ENCODE measurements around the gene FAM131B.

The FAM131B gene

GRCh38 chr7:143356414-143357050, 6.0 kb downstream of the FAM131B start:
- no peak for DNase-seq

- DNase-seq = no peak
These were observed 6.8 kb downstream of the FAM131B start for GRCh38 chr7:143355450-143356385.

GRCh38 chr7:143354965-143355364, 7.5 kb downstream of the FAM131B start:
- no peak for DNase-seq

- DNase-seq = no peak
These were observed 8.1 kb downstream of the FAM131B start for GRCh38 chr7:143354376-143354775.

GRCh38 chr7:143352531-143353002, 9.9 kb downstream of the FAM131B start:
- no peak for DNase-seq

- no peak for DNase-seq
These were observed 10.9 kb downstream of the FAM131B start for GRCh38 chr7:143351574-143351973.

- no peak for DNase-seq
These were observed 11.5 kb downstream of the FAM131B start for GRCh38 chr7:143351060-143351459.

- no peak for DNase-seq
These were observed 14.6 kb downstream of the FAM131B start for GRCh38 chr7:143347950-143348349.

GRCh38 chr7:143346018-143346417, 16.5 kb downstream of the FAM131B start:
- DNase-seq = no peak

- DNase-seq = no peak
These were observed 17.0 kb downstream of the FAM131B start for GRCh38 chr7:143345428-143345900.

- DNase-seq = no peak
These were observed 18.9 kb downstream of the FAM131B start for GRCh38 chr7:143343596-143343995.

GRCh38 chr7:143341842-143342241, 20.7 kb downstream of the FAM131B start:
- DNase-seq = no peak

- DNase-seq = no peak
These were observed 25.3 kb downstream of the FAM131B start for GRCh38 chr7:143337216-143337615.

GRCh38 chr7:143334244-143334643, 28.3 kb downstream of the FAM131B start:
- DNase-seq = no peak

- no peak for DNase-seq
These were observed 31.2 kb downstream of the FAM131B start for GRCh38 chr7:143331179-143331801.

- DNase-seq = no peak
These were observed 32.9 kb downstream of the FAM131B start for GRCh38 chr7:143329471-143330170.

- no peak for DNase-seq
These were observed 34.6 kb downstream of the FAM131B start for GRCh38 chr7:143327903-143328302.

- DNase-seq = no peak
These were observed 37.3 kb downstream of the FAM131B start for GRCh38 chr7:143325240-143325639.

GRCh38 chr7:143323653-143324052, 38.9 kb downstream of the FAM131B start:
- DNase-seq = no peak

- DNase-seq = no peak
These were observed 39.5 kb downstream of the FAM131B start for GRCh38 chr7:143322760-143323633.

GRCh38 chr7:143321734-143322133, 40.8 kb downstream of the FAM131B start:
- no peak for DNase-seq

- no peak for DNase-seq
These were observed 41.3 kb downstream of the FAM131B start for GRCh38 chr7:143321242-143321641.
